Activated CD4-positive, alpha-beta T cell treated with anti-CD3 and anti-CD28 coated beads, Interleukin-2, amount 10 ng/mL, durations not matched to agents 24 days and 14 days (primary cell): ENCODE data around the gene ARHGEF28. TPM values are rescaled to one million over a fixed set of nuclear protein-coding genes. Genes with fewer than 3 reads are reported as not detected.
A peak's percentile ranks its signal among the peaks of the same experiment; 100 is the strongest.

Experiments
- DNase-seq: peaks from one replicate; pipeline ENCODE4 v3.0.0; 2022
- H3K27ac Mint-ChIP-seq: one replicate; pipeline ENCODE4 v1.8.0; 2022; ENCODE audit warnings: mild to moderate bottlenecking, mixed read lengths
- H3K27me3 Mint-ChIP-seq: one replicate; pipeline ENCODE4 v1.8.0; 2022; ENCODE audit warnings: mixed read lengths
- H3K36me3 Mint-ChIP-seq: one replicate; pipeline ENCODE4 v1.8.0; 2022; ENCODE audit warnings: low read depth, mild to moderate bottlenecking, mixed read lengths
- H3K4me1 Mint-ChIP-seq: one replicate; pipeline ENCODE4 v1.8.0; 2021; ENCODE audit warnings: mixed read lengths
- H3K4me3 Mint-ChIP-seq: one replicate; pipeline ENCODE4 v1.8.0; 2022; ENCODE audit warnings: mild to moderate bottlenecking, moderate library complexity, mixed read lengths
- H3K9me3 Mint-ChIP-seq: one replicate; pipeline ENCODE4 v1.8.0; 2021; ENCODE audit warnings: mixed read lengths
- intact Hi-C: fragments of 100-400 bp; cut with micrococcal nuclease; formaldehyde crosslinking; loops from one replicate; pipeline ENCODE4 v1.15.1; 2023
- total RNA-seq: library from RNA; stranded (reverse); gene quantifications from 2 replicates; pipeline ENCODE4 v1.2.3, GENCODE V29; 2022

The ARHGEF28 gene
- total RNA-seq, 1 donor from 2014 or later: 0.14 TPM

DNA sequence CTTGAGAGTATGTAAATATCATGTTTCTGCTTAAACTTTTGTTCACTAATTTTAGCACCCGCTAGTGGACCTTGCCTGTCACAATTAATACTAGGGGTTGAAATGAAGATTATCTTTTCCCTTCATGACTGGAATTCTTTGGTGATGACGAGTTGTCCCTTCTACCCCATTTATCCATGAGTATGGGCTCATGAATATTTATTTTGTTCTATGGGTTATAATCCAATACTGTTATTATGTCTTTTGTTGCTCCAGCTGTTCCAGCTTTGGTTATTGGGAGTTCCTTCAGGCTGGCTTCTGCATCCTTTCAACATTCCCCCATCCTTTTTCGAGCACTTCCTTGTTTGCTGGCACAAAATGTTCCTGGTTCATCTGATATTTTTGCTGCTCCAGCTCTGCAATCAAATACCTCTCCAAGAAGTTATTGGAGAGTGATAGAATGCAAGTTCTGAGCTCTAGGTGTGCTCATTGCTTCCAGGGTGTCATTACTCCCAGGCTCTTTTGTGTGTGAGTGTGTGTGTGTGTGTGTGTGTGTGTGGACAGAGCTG lies 19.7 kb upstream of the ARHGEF28 start:
- no peaks in the 10 kb centered on the region for H3K4me1 Mint-ChIP-seq

GRCh38 chr5:73607228-73607627 lies 18.8 kb upstream of the ARHGEF28 start:
- DNase-seq: no peak
- Mint-ChIP-seq H3K4me1 (no peaks in the 10 kb centered on the region), H3K27me3 (peaks cover 20% of the 10 kb centered on the region), H3K36me3 (no peaks in the 10 kb centered on the region), H3K4me3 (no peak overlapping the region), H3K9me3 (no peaks in the 10 kb centered on the region), H3K27ac (no peak overlapping the region)
- intact Hi-C loops: no loop called here

More for the DNA sequence above, 19.7 kb upstream of the ARHGEF28 start:
- peaks cover 21% of the 10 kb centered on the region for H3K27me3 Mint-ChIP-seq
- intact Hi-C loops: no loop called here
- H3K9me3 Mint-ChIP-seq: peaks cover 4% of the 10 kb centered on the region
- H3K27ac Mint-ChIP-seq: no peak overlapping the region
- no peak overlapping the region for H3K4me3 Mint-ChIP-seq
- DNase-seq: no peak
- H3K36me3 Mint-ChIP-seq: no peaks in the 10 kb centered on the region

DNA sequence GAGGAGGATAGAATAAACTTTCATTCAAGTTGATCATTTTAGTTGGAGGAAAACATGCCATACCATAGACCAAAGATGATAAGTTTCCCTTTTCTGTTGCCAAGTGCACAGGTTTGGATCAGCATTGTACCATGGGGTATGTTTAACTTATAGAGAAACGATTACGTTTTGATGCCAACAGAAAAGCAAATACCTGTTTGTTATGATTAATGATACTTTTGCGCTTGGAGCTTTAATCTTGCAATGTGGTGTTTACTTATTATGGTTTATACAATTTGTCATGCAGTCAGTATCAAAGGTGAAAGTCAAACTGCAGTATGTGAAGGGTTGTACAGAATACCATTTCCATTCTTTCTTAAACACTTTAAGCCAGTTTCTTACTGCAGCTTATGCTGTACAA lies 13.2 kb upstream of the ARHGEF28 start:
- intact Hi-C loops: no loop called here
- H3K27me3 Mint-ChIP-seq: peaks cover 10% of the 10 kb centered on the region
- H3K27ac Mint-ChIP-seq: no peak overlapping the region
- H3K4me3 Mint-ChIP-seq: no peak overlapping the region
- H3K36me3 Mint-ChIP-seq: no peaks in the 10 kb centered on the region
- DNase-seq: no peak
- H3K4me1 Mint-ChIP-seq: no peaks in the 10 kb centered on the region
- H3K9me3 Mint-ChIP-seq: no peaks in the 10 kb centered on the region

DNA sequence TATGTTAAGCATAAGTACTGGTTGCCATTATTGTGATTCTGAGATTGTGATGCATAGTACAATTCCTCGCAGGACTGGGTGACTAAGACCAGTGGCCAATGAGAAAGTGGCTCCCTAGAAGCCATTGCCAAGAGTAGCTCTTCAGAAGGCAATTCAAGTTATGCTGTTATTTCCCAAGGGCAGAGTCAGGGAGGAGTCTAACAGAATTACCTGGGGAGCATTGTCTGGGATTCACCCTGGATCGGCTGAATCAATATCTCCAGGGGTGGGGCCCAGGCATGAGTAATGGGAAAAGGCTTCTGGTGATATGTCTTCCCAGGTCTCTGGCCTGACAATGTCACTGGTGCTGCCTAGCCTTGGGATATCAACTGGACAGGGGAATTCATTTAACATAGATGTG lies 10.9 kb upstream of the ARHGEF28 start:
- H3K4me3 Mint-ChIP-seq: no peak overlapping the region
- no peak for DNase-seq
- peaks cover 16% of the 10 kb centered on the region for H3K27me3 Mint-ChIP-seq
- H3K9me3 Mint-ChIP-seq: no peaks in the 10 kb centered on the region
- intact Hi-C loops: no loop called here
- H3K36me3 Mint-ChIP-seq: no peaks in the 10 kb centered on the region
- H3K27ac Mint-ChIP-seq: no peak overlapping the region
- H3K4me1 Mint-ChIP-seq: no peaks in the 10 kb centered on the region

- no peak for DNase-seq
- Mint-ChIP-seq H3K4me3 (no peak overlapping the region), H3K4me1 (no peaks in the 10 kb centered on the region), H3K36me3 (no peaks in the 10 kb centered on the region), H3K27me3 (peaks cover 17% of the 10 kb centered on the region), H3K27ac (no peak overlapping the region), H3K9me3 (no peaks in the 10 kb centered on the region)
- intact Hi-C loops: no loop called here
Measured at GRCh38 chr5:73615947-73616346, 10.0 kb upstream of the ARHGEF28 start.

DNA sequence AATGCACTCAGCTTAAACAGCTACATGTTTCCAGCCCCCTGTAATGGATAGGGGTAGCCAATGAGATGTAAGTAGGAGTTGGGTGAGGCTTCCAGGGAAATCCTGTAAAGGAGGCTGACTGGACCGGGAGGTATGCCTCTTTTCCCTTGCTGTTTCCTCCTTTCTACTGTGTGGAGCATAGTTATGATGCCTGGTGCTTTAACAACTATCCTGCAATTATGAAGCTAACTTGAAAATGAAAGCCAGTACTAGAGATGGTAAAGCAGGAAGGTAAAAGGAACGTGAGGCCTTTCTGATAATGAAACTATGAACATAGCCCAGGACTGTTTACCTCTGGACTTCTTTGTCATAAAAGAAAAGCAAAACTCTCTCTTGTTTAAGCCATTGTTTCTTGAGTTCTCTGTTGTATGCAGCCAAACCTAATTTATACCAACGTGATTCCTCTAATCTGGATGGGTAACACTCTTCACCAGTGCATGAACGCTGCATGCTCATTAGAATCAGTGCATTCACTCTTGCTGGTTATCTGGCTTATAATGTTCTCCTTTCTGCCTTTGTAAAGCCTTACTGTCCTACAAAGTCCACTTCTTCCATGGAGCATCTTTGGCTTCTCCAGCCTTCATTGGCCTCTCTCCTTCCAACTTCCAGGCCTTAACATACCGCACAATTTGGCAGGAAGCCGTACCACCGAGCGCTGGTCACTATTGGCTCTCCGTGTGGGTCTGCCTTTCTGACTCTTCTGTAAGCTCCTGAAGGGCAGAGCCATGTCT lies 8.3 kb upstream of the ARHGEF28 start:
- Mint-ChIP-seq H3K4me1 (no peaks in the 10 kb centered on the region), H3K9me3 (no peaks in the 10 kb centered on the region), H3K27me3 (peaks cover 26% of the 10 kb centered on the region), H3K4me3 (no peak overlapping the region), H3K27ac (no peak overlapping the region), H3K36me3 (no peaks in the 10 kb centered on the region)
- intact Hi-C loops: no loop called here
- no peak for DNase-seq

GRCh38 chr5:73619606-73620333 lies 6.2 kb upstream of the ARHGEF28 start:
- Mint-ChIP-seq H3K36me3 (no peaks in the 10 kb centered on the region), H3K27me3 (peaks cover 40% of the 10 kb centered on the region), H3K4me1 (no peaks in the 10 kb centered on the region), H3K4me3 (no peak overlapping the region), H3K27ac (no peak overlapping the region), H3K9me3 (no peaks in the 10 kb centered on the region)
- intact Hi-C loops: no loop called here
- no peak for DNase-seq

DNA sequence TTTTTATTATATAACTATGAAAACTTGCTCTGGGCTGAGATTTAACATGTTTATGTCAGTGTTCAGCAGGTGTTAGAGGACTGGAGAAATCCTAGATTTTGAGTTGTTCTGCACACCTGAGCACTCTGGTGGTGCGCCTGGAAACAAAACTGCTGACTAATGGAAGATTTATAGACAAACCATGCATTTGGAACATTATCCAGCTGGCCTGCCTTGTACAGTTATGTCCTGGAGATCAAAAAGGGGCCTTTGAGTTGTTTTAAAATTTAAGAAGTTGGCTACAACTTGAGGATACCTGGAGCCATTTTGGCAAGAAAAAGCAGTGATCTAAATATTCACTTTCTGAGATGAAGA lies 5.7 kb upstream of the ARHGEF28 start:
- DNase-seq: no peak
- H3K27ac Mint-ChIP-seq: no peak overlapping the region
- no peaks in the 10 kb centered on the region for H3K9me3 Mint-ChIP-seq
- H3K27me3 Mint-ChIP-seq: peaks cover 44% of the 10 kb centered on the region
- H3K4me1 Mint-ChIP-seq: no peaks in the 10 kb centered on the region
- intact Hi-C loops: no loop called here
- no peak overlapping the region for H3K4me3 Mint-ChIP-seq
- no peaks in the 10 kb centered on the region for H3K36me3 Mint-ChIP-seq

- peaks cover 63% of the 10 kb centered on the region for H3K27me3 Mint-ChIP-seq
- no peak for DNase-seq
- H3K4me3 Mint-ChIP-seq: no peak overlapping the region
- H3K4me1 Mint-ChIP-seq: no peaks in the 10 kb centered on the region
- H3K27ac Mint-ChIP-seq: no peak overlapping the region
- no peaks in the 10 kb centered on the region for H3K9me3 Mint-ChIP-seq
- intact Hi-C loops: no loop called here
- no peaks in the 10 kb centered on the region for H3K36me3 Mint-ChIP-seq
Measured at GRCh38 chr5:73623060-73623459, 2.9 kb upstream of the ARHGEF28 start.

DNA sequence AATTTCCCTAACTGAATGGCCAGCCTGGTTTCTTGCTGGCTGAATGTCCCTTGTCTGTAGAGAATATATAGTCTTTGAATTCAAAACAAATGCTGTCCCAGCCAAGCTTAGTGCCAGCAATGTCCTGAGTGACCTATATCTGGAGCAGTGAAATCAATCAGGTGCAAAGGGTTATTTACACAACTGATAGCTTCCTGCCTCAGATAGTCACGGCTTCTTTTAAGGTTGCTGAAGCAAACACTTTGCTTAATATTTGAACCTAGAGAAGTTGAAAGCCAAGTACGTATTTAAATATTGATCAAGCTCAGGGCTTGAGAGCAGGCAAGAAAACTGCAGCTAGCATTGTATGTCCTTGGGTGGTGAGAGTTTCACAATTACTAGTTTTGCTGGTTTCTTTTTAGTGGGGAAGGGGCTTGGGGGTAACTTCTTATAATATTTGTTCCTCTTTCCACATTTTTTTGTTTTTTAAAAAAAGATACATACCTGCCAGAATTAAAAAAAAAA lies 2.0 kb upstream of the ARHGEF28 start:
- intact Hi-C loops: no loop called here
- Mint-ChIP-seq H3K36me3 (no peaks in the 10 kb centered on the region), H3K4me3 (no peak overlapping the region), H3K9me3 (no peaks in the 10 kb centered on the region), H3K27me3 (peaks cover 70% of the 10 kb centered on the region), H3K4me1 (no peaks in the 10 kb centered on the region), H3K27ac (no peak overlapping the region)
- DNase-seq: no peak

- Mint-ChIP-seq H3K36me3 (no peaks in the 10 kb centered on the region), H3K4me3 (no peak overlapping the region), H3K9me3 (no peaks in the 10 kb centered on the region), H3K4me1 (no peaks in the 10 kb centered on the region), H3K27me3 (peaks cover 69% of the 10 kb centered on the region), H3K27ac (no peak overlapping the region)
- no peak for DNase-seq
- intact Hi-C loops: no loop called here
Measured at GRCh38 chr5:73624888-73625287, 1.1 kb upstream of the ARHGEF28 start.

- Mint-ChIP-seq H3K9me3 (no peaks in the 10 kb centered on the region), H3K4me1 (no peaks in the 10 kb centered on the region), H3K27me3 (peaks cover 63% of the 10 kb centered on the region), H3K27ac (no peak overlapping the region), H3K4me3 (peak overlapping the region; percentile 51), H3K36me3 (no peaks in the 10 kb centered on the region)
- DNase-seq: no peak
- intact Hi-C loops: no loop called here
Measured at GRCh38 chr5:73625372-73625943, 538 bp upstream of the ARHGEF28 start.

GRCh38 chr5:73626814-73627313 lies 868 bp downstream of the ARHGEF28 start:
- Mint-ChIP-seq H3K4me3 (peak overlapping the region; percentile 30), H3K4me1 (no peaks in the 10 kb centered on the region), H3K9me3 (no peaks in the 10 kb centered on the region), H3K27me3 (peaks cover 59% of the 10 kb centered on the region), H3K27ac (no peak overlapping the region), H3K36me3 (no peaks in the 10 kb centered on the region)
- DNase-seq: no peak
- intact Hi-C loops: no loop called here

DNA sequence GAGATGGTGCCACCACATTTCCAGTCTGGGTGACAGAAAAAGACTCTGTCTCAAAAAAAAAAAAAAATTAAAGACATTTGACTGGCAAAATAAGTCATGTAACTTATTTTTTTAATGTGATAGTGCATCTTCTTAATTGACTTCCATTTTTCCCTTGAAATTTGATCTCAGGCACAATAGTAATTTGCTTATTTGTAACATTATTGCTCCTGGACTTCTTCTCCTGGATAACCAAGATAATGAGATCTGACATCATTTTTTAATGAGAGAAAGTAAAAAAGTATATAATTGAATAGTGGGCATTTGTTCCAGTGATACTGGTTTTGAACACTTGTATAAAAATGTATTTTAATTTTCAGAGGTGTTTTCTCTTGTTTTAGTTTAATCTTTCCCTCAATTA lies 3.5 kb downstream of the ARHGEF28 start:
- no peak for DNase-seq
- Mint-ChIP-seq H3K4me3 (no peak overlapping the region), H3K27ac (no peak overlapping the region), H3K4me1 (no peaks in the 10 kb centered on the region), H3K9me3 (no peaks in the 10 kb centered on the region), H3K36me3 (no peaks in the 10 kb centered on the region), H3K27me3 (peaks cover 42% of the 10 kb centered on the region)
- intact Hi-C loops: no loop called here
